NCI-H510A treated with DMSO at 0.1 percent for 48 hours (cell line): ENCODE results near the gene HLCS.

Experiments
- DNase-seq: peaks from one replicate; lab custom pipeline; 2025; lab: John Stamatoyannopoulos, UW

Gene HLCS

DNA sequence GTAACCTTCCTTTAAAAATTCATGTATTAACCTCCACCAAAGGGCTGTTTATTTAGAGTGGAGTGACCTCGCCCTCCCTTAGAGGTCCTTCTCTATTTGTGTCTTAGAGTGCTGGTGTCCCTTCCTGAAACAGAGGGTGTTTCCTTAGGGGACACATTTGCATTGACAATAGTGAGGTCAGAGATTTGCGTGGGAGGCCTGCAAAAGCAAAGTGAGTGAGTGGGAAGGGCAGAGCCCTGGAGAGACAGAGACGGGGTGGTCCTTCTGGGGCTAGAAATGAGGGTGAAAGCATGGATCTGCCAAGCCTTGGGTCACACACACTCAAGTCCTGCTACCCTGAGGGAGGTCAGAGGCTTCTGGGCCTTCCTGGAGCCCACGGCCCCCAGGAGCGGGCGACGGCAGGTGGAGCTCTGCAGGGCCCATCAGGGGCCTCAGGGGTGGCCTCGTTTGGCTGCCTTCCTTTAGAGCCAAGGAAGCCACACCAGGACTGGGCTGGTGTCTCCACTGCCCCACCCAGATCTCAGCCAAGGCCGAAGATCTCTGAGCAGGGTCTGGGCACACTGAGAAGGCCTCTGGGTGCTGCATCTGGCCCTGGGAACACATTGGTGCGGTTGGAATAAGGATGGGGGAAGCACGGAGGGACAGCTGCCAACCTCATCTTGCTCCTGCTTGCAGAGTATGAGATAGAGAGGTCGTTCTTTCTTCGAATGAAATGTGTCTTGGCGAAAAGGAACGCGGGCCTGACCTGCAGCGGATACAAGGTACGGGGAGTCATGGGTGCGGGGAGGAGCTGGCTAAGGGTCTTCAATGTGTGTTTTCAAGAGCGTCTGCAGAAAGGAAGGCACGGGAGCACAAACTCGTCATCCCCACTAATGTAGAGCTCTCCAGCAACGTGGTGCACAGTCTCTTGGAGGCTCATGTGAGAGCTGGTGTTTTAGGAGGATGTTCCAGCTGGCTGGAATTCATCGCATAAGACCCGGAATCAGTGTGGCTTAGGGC lies 243.8 kb downstream of the HLCS start:
- no peak for DNase-seq

- no peak for DNase-seq
Measured at GRCh38 chr21:36721817-36722216, 244.7 kb downstream of the HLCS start.

DNA sequence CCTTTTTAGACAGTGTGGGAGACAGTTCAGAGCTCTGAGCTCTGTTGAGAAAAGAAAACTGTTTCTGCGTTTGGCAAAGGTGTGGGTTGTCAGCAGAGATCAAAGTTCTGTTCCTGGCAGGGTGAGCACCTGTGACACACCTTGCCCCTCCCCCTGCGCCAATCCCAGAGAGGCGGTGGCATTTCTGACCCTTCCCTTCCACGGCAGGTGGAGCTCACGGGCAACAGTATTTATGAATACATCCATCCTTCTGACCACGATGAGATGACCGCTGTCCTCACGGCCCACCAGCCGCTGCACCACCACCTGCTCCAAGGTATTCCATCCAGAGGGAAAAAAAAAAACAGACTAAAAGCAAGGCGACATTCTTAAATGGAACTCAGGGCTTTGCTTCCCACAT lies 246.9 kb downstream of the HLCS start:
- DNase-seq, result no peak

DNA sequence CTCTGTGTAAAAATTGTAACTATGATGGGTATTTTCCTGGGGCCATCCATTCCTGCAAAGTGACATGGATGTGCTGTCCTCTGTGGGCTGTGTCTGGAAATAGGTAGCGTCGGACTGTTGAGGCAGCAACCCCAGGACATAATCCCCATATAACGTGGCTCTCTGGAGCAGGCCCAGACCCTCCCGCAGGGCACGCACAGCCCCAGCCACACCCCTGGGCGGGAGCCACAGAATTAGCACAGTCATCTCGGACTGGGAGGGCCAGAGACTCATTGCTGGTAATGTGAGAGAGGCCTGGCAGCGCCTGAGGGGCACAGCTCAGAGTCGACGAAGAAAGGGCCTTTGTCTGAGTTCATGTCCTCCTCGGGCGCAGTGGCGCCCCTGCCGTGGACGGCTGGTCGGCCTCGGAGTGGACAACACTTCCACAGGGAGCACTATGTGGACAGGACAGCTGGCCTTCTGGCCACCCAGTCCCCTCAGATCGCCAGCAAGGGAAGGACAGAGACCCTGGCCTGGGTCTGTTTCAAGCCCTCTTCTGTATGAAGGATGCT lies 247.4 kb downstream of the HLCS start:
- DNase-seq, result no peak

- DNase-seq, result no peak
Measured at GRCh38 chr21:36717976-36718375, 248.5 kb downstream of the HLCS start.

- DNase-seq, result no peak
Measured at GRCh38 chr21:36716836-36717235, 249.6 kb downstream of the HLCS start.

GRCh38 chr21:36716387-36716786 lies 250.1 kb downstream of the HLCS start:
- DNase-seq, result no peak

- no peak for DNase-seq
Measured at GRCh38 chr21:36713746-36714145, 252.7 kb downstream of the HLCS start.

- DNase-seq, result no peak
Measured at GRCh38 chr21:36710729-36711048, 255.8 kb downstream of the HLCS start.

DNA sequence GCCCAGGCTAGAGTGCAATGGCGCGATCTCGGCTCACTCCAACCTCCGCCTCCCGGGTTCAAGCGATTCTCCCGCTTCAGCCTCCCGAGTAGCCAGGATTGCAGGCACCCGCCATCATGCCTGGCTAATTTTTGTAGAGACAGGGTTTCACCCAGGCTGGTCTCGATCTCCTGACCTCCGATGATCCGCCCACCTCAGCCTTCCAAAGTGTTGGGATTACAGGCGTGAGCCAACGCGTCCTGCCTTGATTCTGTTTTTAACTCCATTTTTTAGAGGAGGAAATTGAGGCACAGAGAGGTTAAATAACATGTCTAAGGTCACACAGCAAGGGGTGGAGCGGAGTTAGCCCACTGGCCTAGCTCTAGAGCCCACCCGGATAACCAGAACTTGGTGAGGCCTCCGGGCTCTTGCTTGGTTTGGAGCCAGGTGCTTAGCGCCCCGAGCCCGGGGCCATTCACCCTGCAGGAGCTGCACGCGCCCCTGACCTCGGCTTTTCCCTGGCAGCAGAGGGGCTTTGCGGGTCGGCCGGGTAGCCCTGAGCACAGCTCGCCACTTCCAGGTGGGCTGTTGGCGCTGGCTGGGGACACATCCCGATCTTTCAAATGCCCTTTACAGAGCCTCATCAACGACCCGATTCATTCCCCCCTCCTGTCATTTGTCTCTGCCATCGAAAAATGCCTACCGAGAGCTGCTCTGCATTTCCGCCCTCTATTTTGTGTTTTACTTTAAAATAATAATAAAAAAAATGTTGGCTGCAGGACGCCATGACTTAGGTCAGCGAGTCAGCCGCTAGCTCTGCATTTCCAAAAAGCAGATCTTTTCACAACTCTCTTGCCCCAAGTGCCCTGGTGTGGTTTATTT lies 256.4 kb downstream of the HLCS start:
- no peak for DNase-seq

GRCh38 chr21:36709030-36709867 lies 257.2 kb downstream of the HLCS start:
- no peak for DNase-seq

DNA sequence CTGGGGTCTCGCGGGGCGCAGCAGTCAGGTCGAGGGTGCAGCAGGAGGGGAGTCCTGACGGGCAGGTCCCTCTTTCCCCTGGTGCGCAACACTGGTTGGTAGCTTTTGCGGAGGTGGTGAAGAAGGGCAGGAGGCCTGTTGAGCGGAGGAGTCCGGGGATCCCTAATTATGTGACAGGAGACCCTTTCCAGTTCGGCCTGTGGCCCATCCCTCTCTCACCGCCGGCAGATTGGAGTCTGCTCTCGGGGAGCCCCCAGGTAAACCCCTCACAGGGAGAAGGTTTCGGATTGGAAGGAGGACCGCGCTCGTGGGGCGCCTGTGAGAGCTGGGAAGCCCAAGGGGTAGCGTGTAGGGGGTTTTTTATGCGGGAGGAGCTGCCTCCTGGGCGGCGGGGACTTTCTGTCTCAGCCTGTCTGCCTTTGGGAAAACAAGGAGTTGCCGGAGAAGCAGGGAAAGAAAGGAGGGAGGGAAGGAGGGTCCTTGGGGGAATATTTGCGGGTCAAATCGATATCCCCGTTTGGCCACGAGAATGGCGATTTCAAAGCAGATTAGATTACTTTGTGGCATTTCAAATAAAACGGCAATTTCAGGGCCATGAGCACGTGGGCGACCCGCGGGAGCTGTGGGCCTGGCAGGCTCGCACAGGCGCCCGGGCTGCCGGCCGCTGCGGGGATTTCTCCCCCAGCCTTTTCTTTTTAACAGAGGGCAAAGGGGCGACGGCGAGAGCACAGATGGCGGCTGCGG lies 258.0 kb downstream of the HLCS start:
- no peak for DNase-seq

DNA sequence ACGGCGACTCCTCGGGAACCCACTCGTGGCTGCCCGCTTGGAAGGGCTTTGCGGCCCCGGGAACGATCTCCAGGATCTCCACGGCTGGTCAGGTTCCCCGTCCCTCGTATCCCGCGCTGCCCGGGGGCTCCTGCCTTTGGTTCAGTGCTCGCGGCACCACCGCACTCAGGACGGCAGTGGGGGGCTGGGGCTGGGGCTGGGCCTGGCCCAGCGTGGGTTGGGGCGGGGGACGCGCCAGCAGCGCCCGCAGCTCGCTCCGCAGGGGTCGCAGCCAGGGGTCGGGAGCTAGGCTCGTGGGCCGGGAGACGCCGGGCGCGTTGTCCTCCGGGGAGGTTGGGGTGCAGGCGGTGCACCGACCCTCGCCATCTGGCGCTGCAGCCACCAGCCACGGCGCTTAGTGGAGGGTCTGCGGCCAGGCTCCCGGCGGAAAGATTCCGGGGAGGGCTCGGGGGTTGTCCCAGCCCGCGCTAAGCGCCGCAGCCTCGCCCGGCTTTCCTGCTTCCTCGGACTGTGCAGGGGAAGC lies 258.6 kb downstream of the HLCS start:
- no peak for DNase-seq

DNA sequence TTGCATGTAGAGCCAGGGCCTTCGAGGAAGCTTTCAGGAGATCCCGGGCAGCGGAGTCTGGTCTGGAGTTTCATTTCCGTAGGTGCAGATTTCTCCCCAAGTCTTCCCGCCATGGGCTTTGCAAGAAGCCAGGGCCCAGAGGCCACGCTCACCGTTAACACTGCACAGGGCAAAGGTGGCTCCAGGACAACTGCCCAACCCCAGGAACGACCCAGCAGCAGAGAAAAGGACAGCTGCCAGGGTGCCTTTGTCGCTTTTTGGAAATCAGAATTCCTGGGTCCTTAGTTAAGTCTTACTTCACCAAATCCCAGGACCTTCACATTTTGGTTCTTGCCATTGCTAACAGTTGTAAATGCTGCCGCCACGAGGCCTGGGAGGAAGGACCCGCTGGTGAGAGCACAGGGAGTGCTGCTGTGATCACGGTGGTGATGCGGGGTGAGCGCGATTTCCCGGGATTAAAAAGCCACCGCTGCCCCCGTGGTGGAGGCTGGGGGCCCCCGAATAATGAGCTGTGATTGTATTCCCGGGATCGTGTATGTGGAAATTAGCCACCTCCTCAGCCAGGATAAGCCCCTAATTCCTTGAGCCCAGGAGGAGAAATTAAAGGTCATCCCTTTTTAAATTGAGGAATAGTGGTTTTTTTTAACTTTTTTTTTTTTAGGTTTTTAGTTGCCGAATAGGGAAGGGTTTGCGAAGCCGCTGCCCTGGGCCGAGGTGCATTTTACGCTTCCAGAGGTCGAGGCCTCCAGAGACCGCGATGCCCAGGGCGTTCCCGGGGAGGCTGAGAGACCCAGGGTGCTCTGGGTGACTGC lies 259.3 kb downstream of the HLCS start:
- DNase-seq, result peak; percentile 13

GRCh38 chr21:36706482-36706852 lies 260.0 kb downstream of the HLCS start:
- no peak for DNase-seq

GRCh38 chr21:36705679-36706481 lies 260.6 kb downstream of the HLCS start:
- no peak for DNase-seq

GRCh38 chr21:36704958-36705678 lies 261.4 kb downstream of the HLCS start:
- DNase-seq, result no peak

DNA sequence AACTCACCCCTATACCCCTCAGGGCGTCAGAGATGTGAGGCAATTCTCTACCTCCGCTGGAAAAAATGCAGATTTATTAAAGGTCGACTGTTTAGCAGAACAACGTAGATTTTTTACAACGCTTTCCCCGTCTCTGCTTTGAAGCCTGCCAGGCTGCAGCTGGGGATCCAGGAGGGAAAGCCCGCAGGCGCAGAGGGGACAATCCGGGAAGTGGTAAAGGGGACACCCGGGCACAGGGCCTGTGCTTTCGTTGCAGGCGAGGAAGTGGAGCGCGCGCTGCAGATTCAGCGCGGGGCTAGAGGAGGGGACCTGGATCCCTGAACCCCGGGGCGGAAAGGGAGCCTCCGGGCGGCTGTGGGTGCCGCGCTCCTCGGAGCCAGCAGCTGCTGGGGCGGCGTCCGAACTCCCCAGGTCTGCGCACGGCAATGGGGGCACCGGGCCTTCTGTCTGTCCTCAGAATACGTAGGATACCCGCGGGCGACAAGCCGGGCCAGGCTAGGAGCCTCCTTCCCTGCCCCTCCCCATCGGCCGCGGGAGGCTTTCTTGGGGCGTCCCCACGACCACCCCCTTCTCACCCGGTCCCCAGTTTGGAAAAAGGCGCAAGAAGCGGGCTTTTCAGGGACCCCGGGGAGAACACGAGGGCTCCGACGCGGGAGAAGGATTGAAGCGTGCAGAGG lies 262.1 kb downstream of the HLCS start:
- no peak for DNase-seq
